Neural progenitor cell (in vitro differentiated cells): ENCODE data around the gene PATZ1.

Experiments
- EZH2 ChIP-seq: fragments of 200-600 bp; sonication (generic); IDR thresholded peaks from 2 replicates; pipeline ENCODE4 v1.6.1; 2017; ENCODE audit warnings: antibody characterized with exemption, mild to moderate bottlenecking, moderate library complexity
- TF ChIP-seq, protein P1 (sequence below): fragments of 200-600 bp; sonication (generic); IDR thresholded peaks from 2 replicates; pipeline ENCODE4 v1.5.1; 2017; ENCODE audit warnings: antibody characterized with exemption, mild to moderate bottlenecking

DNA sequence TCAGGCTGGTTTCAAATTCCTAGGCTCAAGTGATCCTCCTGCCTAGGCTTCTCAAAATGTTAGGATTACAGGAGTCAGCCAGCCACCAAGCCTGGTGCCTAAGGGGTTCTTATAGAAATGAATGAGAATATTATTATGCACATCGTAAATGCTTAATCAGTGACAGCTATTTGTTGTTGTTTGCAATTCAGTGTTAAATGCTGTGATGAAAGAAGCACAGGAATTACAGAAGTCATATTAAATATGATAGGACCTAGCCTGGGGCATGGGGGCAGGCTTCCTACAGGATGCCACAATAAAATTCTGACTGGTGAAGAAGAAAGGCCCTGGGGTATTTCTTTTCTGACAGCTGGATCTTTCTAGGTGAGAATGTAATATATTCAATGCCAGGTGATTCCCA lies 13.9 kb upstream of the PATZ1 start:
- no peak for TF ChIP-seq EZH2
- TF ChIP-seq, protein P1, sequence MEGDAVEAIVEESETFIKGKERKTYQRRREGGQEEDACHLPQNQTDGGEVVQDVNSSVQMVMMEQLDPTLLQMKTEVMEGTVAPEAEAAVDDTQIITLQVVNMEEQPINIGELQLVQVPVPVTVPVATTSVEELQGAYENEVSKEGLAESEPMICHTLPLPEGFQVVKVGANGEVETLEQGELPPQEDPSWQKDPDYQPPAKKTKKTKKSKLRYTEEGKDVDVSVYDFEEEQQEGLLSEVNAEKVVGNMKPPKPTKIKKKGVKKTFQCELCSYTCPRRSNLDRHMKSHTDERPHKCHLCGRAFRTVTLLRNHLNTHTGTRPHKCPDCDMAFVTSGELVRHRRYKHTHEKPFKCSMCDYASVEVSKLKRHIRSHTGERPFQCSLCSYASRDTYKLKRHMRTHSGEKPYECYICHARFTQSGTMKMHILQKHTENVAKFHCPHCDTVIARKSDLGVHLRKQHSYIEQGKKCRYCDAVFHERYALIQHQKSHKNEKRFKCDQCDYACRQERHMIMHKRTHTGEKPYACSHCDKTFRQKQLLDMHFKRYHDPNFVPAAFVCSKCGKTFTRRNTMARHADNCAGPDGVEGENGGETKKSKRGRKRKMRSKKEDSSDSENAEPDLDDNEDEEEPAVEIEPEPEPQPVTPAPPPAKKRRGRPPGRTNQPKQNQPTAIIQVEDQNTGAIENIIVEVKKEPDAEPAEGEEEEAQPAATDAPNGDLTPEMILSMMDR: no peak
